GM21528 (cell line): ENCODE results near the gene TPBGL.

ENCODE experiments used
- ATAC-seq: cut with Tn5 transposase; IDR thresholded peaks from one replicate; pipeline ENCODE4 v1.9.1; 2021; ENCODE audit warnings: mild to moderate bottlenecking, moderate library complexity; ENCODE audit not compliant: unreplicated experiment, low FRiP score

Gene TPBGL

DNA sequence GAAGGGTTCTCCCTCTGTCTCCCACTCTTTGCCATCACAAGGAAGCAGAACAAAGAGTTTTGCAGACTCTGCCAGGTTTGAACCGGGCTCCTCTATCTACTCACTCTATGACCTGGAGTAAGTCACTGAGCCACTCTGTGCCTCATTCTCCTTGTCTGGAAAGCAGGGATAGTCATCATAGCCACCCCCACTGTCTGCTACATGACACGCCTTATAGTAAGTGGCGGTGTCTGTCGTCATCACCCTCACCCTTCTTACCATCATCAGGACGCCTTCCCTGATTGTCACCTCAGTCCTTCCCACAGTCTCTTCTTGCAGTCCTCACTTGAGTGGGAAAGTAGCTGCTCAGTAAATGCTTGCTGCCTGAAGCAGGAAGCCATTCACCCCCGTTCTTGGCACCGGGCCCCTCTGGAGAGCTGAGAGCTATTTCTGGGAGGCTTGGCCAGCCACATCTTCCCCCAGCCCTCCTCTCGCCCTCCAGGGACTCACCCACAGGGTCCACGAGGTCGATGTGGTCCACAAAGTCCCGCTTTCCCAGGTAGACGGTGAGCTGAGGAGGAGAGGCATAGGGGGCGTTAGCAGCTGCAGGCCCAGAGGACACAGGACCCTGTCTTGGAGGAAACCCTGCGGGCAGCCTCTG lies 46.4 kb downstream of the TPBGL start:
- no peak for ATAC-seq

DNA sequence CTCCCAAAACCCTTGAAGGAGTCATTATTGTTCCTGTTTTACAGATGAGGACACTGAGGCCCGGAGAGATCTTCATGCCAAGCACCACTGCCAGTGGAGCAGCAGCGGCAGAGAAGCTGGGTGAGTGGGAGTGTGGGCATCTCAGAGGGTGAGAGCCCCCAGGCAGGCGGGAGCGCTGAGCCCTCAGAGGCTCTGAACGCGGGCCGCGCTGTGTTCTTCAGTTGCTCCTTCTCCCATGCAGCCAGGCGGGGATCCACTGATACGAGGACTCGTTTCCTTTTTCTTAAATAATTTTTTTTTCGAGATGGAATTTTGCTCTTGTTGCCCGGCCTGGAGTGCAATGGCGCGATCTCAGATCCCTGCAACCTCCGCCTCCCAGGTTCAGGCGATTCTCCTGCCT lies 47.0 kb downstream of the TPBGL start:
- no peak for ATAC-seq

DNA sequence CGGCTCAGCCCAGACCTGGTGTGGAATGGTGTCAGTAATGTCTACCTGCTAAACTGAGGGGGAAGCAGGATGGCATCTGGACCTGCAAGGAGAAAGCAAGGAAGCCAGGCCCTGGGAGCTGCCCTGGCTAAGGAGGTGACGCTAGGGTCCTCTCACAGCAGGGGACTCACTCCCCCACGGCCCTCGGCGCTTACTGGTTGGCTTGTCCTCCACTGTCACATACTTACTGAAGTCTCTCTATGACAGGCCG lies 48.9 kb downstream of the TPBGL start:
- no peak for ATAC-seq

GRCh38 chr11:75289919-75290318 lies 49.3 kb downstream of the TPBGL start:
- ATAC-seq, result no peak

- ATAC-seq, result no peak
Observed at GRCh38 chr11:75291741-75292140, 51.2 kb downstream of the TPBGL start.

DNA sequence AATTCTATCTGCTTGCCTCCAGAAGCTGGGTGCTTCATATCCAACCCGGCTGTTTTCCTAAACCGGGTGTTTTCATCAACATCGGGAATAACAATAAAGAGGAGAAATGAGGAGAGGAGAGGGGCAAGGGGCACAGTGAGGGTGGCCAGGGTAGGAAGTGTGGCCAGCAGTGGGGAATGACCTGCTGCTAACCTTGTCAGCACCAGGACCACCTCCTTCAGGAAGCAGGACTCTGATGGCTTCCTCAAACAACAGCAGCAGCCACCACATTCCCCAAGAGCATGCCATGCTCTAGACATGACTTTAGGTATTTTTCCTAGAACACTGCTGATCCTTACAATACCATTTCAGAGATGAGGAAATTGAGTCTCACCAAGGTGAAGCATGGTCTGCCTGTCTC lies 52.4 kb downstream of the TPBGL start:
- no peak for ATAC-seq
